HepG2 (cell line): ENCODE measurements around the gene CLTA. TPM values are rescaled to one million over a fixed set of nuclear protein-coding genes. Genes with fewer than 3 reads are reported as not detected.

Experiments
- ARID2 ChIP-seq: sonication (generic); formaldehyde crosslinking; IDR thresholded peaks from 2 replicates; pipeline ENCODE4 v1.8.1; 2022; ENCODE audit warnings: mild to moderate bottlenecking, missing genetic modification reagents, borderline replicate concordance
- CBX5 ChIP-seq: sonication (generic); formaldehyde crosslinking; IDR thresholded peaks from 2 replicates; pipeline ENCODE4 v1.4.0; 2020; ENCODE audit warnings: missing genetic modification reagents, borderline replicate concordance
- CENPBD1 ChIP-seq: sonication (generic); formaldehyde crosslinking; IDR thresholded peaks from 2 replicates; pipeline ENCODE4 v1.8.0; 2022; ENCODE audit warnings: missing genetic modification reagents, low read depth, mild to moderate bottlenecking, borderline replicate concordance
- CTCF ChIP-seq: sonication (generic); formaldehyde crosslinking; IDR thresholded peaks from 2 replicates; pipeline ENCODE4 v1.5.0; 2020; ENCODE audit warnings: mild to moderate bottlenecking, missing genetic modification reagents, moderate library complexity
- DMAP1 ChIP-seq: IDR thresholded peaks from 2 replicates; pipeline ENCODE4 v1.6.1; 2016
- GABPA ChIP-seq, 2 experiments: IDR thresholded peaks; 2 replicates each; pipeline ENCODE4 v1.6.1; 2011 to 2016; ENCODE audit warnings: low read depth in 2 of 2, low read length in 1 of 2, missing biosample characterization in 1 of 2, missing genetic modification characterization in 1 of 2
- HNF4A ChIP-seq: sonication (generic); formaldehyde crosslinking; IDR thresholded peaks from 2 replicates; pipeline ENCODE4 v1.4.0; 2020; ENCODE audit warnings: missing genetic modification reagents
- KAT7 ChIP-seq: IDR thresholded peaks from 2 replicates; pipeline ENCODE4 v1.6.1; 2018; ENCODE audit warnings: borderline replicate concordance, missing compliant biosample characterization
- MAFF ChIP-seq: IDR thresholded peaks from 2 replicates; pipeline ENCODE4 v1.6.1; 2011; ENCODE audit warnings: low read depth, low read length, improper control_type of control experiment
- MEF2D ChIP-seq: sonication (generic); formaldehyde crosslinking; IDR thresholded peaks from 2 replicates; pipeline ENCODE4 v1.5.1; 2020; ENCODE audit warnings: mild to moderate bottlenecking, missing genetic modification reagents
- PCBP2 ChIP-seq: fragments of 200-400 bp; formaldehyde crosslinking; optimal IDR thresholded peaks from 2 replicates; pipeline ENCODE3; 2018; ENCODE audit warnings: low read length, low read depth; ENCODE audit not compliant: poor library complexity, severe bottlenecking
- PHF5A ChIP-seq: IDR thresholded peaks from one replicate; pipeline ENCODE4 v1.6.1; 2018; ENCODE audit warnings: low read depth, missing genetic modification reagents; ENCODE audit not compliant: unreplicated experiment
- THYN1 ChIP-seq: sonication (generic); formaldehyde crosslinking; IDR thresholded peaks from 2 replicates; pipeline ENCODE4 v1.8.1; 2023; ENCODE audit warnings: low read depth, mild to moderate bottlenecking, moderate library complexity, missing genetic modification reagents, borderline replicate concordance
- ZEB1 ChIP-seq: IDR thresholded peaks from 2 replicates; pipeline ENCODE4 v1.6.1; 2012; ENCODE audit warnings: mild to moderate bottlenecking, low read depth, inconsistent platforms; ENCODE audit not compliant: insufficient replicate concordance
- ZFP1 ChIP-seq: IDR thresholded peaks from 2 replicates; pipeline ENCODE4 v1.6.1; 2016
- ZFP36 ChIP-seq: fragments of 150-350 bp; IDR thresholded peaks from 2 replicates; pipeline ENCODE4 v1.6.1; 2018; ENCODE audit warnings: borderline replicate concordance, low read length, low read depth; ENCODE audit not compliant: partially characterized antibody
- ZNF251 ChIP-seq: sonication (generic); formaldehyde crosslinking; IDR thresholded peaks from 2 replicates; pipeline ENCODE4 v1.9.0; 2021; ENCODE audit warnings: mild to moderate bottlenecking, missing genetic modification reagents
- ZNF703 ChIP-seq: sonication (generic); formaldehyde crosslinking; IDR thresholded peaks from 2 replicates; pipeline ENCODE4 v1.5.1; 2020; ENCODE audit warnings: missing genetic modification reagents, mild to moderate bottlenecking, moderate library complexity, borderline replicate concordance
- ZNF720 ChIP-seq: sonication (generic); formaldehyde crosslinking; IDR thresholded peaks from 2 replicates; pipeline ENCODE4 v1.4.0; 2020; ENCODE audit warnings: missing genetic modification reagents
- ZNF749 ChIP-seq: sonication (generic); formaldehyde crosslinking; IDR thresholded peaks from 2 replicates; pipeline ENCODE4 v1.8.0; 2022; ENCODE audit warnings: mild to moderate bottlenecking, missing genetic modification reagents, moderate library complexity, borderline replicate concordance
- polyA plus RNA-seq, 8 experiments: library from polyadenylated mRNA; depleted of rRNA in 3 of 8; stranded (reverse) in 7 of 8; unstranded in 1 of 8; fragments of >200 nt; fragmentation: Illumina TruSeq in 4 of 8; extraction: Trizol in 4 of 8; gene quantifications; 2 replicates each; pipeline versions ENCODE4 v1.2.1 to v1.2.3, GENCODE V29; 2011 to 2016; ENCODE audit warnings: low read depth in 4 of 8, missing spikeins in 1 of 8, mixed read lengths in 1 of 8; ENCODE audit not compliant: insufficient read depth in 1 of 8
- total RNA-seq, 5 experiments: library from RNA; depleted of rRNA; stranded (reverse); fragments of >200 nt; fragmentation: Illumina TruSeq; extraction: Trizol; gene quantifications; 2 replicates each; pipeline ENCODE4 v1.2.3, GENCODE V29; 2016; ENCODE audit warnings: low read depth in 1 of 5

Gene CLTA
- total and polyA plus RNA-seq, 2 of the 13 experiments (the other 11 are each of a cell fraction or from before 2014, with no cell fraction given) = 143 to 222 TPM

- TF ChIP-seq KAT7 (CRISPR knock-in tag) (peak; percentile 94), CTCF (CRISPR knock-in tag) (peak; percentile 51), ZFP36 (no peak), ZNF749 (CRISPR knock-in tag) (no peak), CENPBD1 (CRISPR knock-in tag) (no peak), ZNF251 (CRISPR knock-in tag) (no peak), PHF5A (no peak), ZEB1 (no peak), THYN1 (no peak; the same call in 1 of the 2 replicates), CBX5 (CRISPR knock-in tag) (peak; percentile 34; the same call in 1 of the 2 replicates), PCBP2 (no peak), MAFF (no peak), DMAP1 (CRISPR knock-in tag) (peak; percentile 76; the same call in 1 of the 2 replicates), ZNF703 (CRISPR knock-in tag) (no peak), ARID2 (CRISPR knock-in tag) (no peak), ZNF720 (CRISPR knock-in tag) (no peak), GABPA (IDR thresholded peaks at IDR 0.05; ENCODE audit: low read depth, low read length) (peak; percentile 84), GABPA (CRISPR knock-in tag; IDR thresholded peaks at IDR 0.05; ENCODE audit: low read depth) (peak; percentile 94), MEF2D (CRISPR knock-in tag) (peak; percentile 54; the same call in 1 of the 2 replicates), ZFP1 (CRISPR knock-in tag) (0 out of 2 replicates have a peak, but pooled peaks have one; percentile 14), HNF4A (CRISPR knock-in tag) (peak; percentile 29)
Observed at GRCh38 chr9:36190388-36191289, at the start of gene CLTA (continued).
